Skeletal muscle satellite cell (primary cell): ENCODE results near the gene CCDC137.

Source experiments
- H3K27me3 ChIP-seq: 2 replicates; pipeline ENCODE4 v1.7.0; 2013; ENCODE audit warnings: low read length; ENCODE audit not compliant: control insufficient read depth, insufficient read depth
- H3K36me3 ChIP-seq: 2 replicates; pipeline ENCODE4 v1.7.0; 2013; ENCODE audit warnings: mild to moderate bottlenecking, control low read depth, low read length; ENCODE audit not compliant: insufficient read depth
- H3K4me1 ChIP-seq: 2 replicates; pipeline ENCODE4 v1.7.0; 2013; ENCODE audit warnings: low read length; ENCODE audit not compliant: control insufficient read depth, insufficient read depth
- H3K4me2 ChIP-seq: 2 replicates; pipeline ENCODE4 v1.7.0; 2013; ENCODE audit warnings: mild to moderate bottlenecking, low read length
- H3K4me3 ChIP-seq: 2 replicates; pipeline ENCODE4 v1.7.0; 2013; ENCODE audit warnings: low read length
- H3K9ac ChIP-seq: 2 replicates; pipeline ENCODE4 v1.7.0; 2013; ENCODE audit warnings: mild to moderate bottlenecking, low read depth, low read length, moderate library complexity
- H3K9me3 ChIP-seq: replicated peaks from 2 replicates; pipeline ENCODE4 v1.7.0; 2013; ENCODE audit warnings: mild to moderate bottlenecking, control low read depth, low read length

The CCDC137 gene

GRCh38 chr17:81685108-81685507, 18.6 kb downstream of the CCDC137 start:
- Histone ChIP-seq H3K27me3 (no peaks in the 10 kb centered on the region), H3K4me1 (peaks cover 32% of the 10 kb centered on the region), H3K36me3 (peaks cover 61% of the 10 kb centered on the region), H3K9me3 (no peaks in the 10 kb centered on the region), H3K4me3 (peak overlapping the region; percentile 77), H3K4me2 (peak overlapping the region; percentile 95), H3K9ac (peak overlapping the region; percentile 98)

GRCh38 chr17:81686614-81687013, 20.1 kb downstream of the CCDC137 start:
- Histone ChIP-seq H3K36me3 (peaks cover 66% of the 10 kb centered on the region), H3K9me3 (no peaks in the 10 kb centered on the region), H3K4me1 (peaks cover 28% of the 10 kb centered on the region), H3K27me3 (no peaks in the 10 kb centered on the region), H3K9ac (no peak overlapping the region), H3K4me3 (no peak overlapping the region), H3K4me2 (no peak overlapping the region)

DNA sequence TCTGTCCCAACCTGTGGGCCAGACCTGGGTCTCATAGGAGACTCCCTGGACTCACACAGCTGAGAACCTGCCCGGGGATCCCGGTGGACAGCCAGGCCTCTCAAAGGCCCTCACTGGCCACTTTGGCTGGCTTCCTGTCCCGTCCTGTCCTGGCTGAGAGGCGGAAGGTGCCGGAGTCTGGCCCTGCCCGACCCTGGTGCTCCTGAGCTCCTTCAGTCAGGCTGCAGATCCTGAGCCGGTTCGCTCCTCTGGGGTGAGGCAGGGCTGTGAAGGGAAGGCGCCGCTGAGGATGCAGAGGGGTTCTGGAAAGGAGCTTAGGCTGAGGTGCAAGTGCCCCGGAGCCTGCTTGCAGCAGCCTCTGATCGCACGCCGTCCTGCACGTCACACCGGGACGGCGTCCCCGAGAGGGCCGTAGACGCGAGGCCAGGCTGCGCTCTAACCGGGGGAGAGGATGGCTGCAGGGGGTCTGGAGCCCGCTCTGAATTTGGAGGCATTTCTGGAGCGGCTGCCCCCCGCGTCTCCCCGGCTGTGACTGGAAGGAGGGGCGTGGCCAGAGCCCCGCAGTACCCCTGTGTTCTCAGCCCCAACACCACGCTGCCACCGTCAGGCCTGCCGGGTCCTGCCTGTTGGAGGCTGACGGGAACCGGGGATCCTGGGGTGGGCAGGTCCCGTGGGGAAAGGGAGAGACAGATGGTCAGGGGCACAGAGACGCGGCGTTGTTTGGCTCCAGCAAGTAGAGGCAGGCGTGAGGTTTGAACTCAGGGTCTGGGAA, 21.4 kb downstream of the CCDC137 start:
- Histone ChIP-seq H3K4me2 (no peak overlapping the region), H3K4me3 (no peak overlapping the region), H3K4me1 (peaks cover 16% of the 10 kb centered on the region), H3K9ac (no peak overlapping the region), H3K36me3 (peaks cover 77% of the 10 kb centered on the region), H3K9me3 (no peaks in the 10 kb centered on the region), H3K27me3 (no peaks in the 10 kb centered on the region)

- no peak overlapping the region for H3K4me3 ChIP-seq
- H3K4me2 ChIP-seq: no peak overlapping the region
- H3K9me3 ChIP-seq: no peaks in the 10 kb centered on the region
- H3K36me3 ChIP-seq: peaks cover 81% of the 10 kb centered on the region
- H3K4me1 ChIP-seq: peaks cover 16% of the 10 kb centered on the region
- H3K27me3 ChIP-seq: no peaks in the 10 kb centered on the region
- H3K9ac ChIP-seq: no peak overlapping the region
These were observed 22.1 kb downstream of the CCDC137 start for GRCh38 chr17:81688616-81689015.

DNA sequence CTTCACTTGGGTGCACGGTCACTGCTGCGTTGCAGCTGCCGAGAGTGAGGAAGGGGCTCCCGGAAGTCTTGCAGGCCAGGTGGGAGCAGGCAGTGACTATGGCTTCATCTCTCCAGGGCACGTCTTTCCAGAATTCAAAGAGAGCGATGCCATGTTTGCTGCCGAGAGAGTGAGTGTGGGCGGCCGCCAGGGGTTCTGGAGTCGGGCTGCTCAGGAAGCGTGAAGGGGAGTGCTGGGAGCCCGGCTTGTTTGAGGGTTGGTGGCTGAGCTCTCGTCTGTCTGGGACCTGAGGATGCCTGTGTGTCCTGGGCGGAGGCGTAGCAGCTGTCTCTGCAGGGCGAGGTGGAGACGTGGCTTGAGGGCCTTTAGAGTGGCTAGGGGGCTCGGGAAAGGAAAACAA, 23.5 kb downstream of the CCDC137 start:
- H3K4me3 ChIP-seq: no peak overlapping the region

DNA sequence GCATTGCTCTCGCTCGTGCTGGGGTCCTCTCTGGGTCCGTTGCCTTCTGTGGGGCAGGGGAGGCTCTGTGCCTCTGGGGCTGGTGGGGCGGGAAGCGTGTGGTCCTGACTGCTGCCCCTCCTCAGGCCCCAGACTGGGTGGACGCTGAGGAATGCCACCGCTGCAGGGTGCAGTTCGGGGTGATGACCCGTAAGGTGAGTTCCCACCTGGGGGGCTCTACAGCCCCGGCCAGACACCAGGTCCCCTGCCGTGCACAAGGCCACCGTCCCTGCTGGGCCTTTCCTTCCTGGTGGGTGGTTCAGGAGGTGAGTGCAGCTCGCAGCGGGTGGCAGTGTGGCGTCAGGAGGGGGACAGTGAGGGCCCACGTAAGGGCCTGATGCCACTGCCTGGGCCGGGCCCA, 24.0 kb downstream of the CCDC137 start:
- Histone ChIP-seq H3K9ac (no peak overlapping the region), H3K4me2 (no peak overlapping the region), H3K4me1 (peaks cover 5% of the 10 kb centered on the region), H3K4me3 (no peak overlapping the region), H3K9me3 (no peaks in the 10 kb centered on the region), H3K36me3 (peaks cover 97% of the 10 kb centered on the region), H3K27me3 (no peaks in the 10 kb centered on the region)

More for the DNA sequence above, 23.5 kb downstream of the CCDC137 start:
- no peak overlapping the region for H3K4me2 ChIP-seq
- H3K27me3 ChIP-seq: no peaks in the 10 kb centered on the region
- no peaks in the 10 kb centered on the region for H3K9me3 ChIP-seq
- H3K36me3 ChIP-seq: peaks cover 96% of the 10 kb centered on the region
- peaks cover 9% of the 10 kb centered on the region for H3K4me1 ChIP-seq
- H3K9ac ChIP-seq: no peak overlapping the region

DNA sequence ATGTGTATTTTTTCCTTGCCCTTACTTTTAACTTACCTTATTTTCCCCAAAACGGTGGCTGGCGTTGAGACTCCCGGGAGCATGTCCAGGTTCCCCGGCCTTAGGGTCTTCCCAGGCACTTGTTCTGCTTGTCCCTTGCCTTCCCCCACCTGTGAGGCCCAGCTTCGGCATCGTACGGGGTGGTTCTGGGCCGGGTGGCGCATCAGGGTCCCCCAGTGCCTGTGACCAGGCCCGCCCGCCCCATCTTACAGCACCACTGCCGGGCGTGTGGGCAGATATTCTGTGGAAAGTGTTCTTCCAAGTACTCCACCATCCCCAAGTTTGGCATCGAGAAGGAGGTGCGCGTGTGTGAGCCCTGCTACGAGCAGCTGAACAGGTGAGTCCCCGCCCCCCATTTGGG, 24.7 kb downstream of the CCDC137 start:
- peaks cover 97% of the 10 kb centered on the region for H3K36me3 ChIP-seq

DNA sequence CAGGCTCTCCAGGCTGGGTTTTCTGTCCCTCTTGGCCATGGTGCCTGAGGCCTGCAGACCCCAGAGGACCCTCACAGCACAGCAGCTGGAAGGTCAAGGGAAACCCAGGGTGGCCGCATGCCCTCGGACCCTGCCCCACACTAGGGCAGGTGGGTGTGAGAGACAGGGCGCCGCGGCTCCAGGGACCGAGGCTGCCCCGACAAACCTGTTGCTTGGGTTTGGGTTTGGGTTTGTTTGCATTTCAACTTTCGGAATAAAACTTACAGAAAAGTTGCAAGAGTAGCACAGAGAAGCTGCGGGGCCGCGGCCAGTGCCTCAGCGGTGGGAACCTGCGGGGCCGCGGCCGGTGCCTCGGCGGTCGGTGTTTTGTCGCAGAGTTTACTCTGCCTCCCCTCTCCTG, 25.1 kb downstream of the CCDC137 start:
- H3K36me3 ChIP-seq: peaks cover 97% of the 10 kb centered on the region
- H3K9ac ChIP-seq: no peak overlapping the region

More for the DNA sequence above, 24.7 kb downstream of the CCDC137 start:
- no peak overlapping the region for H3K4me2 ChIP-seq
- H3K4me1 ChIP-seq: no peaks in the 10 kb centered on the region
- H3K9me3 ChIP-seq: no peaks in the 10 kb centered on the region
- no peaks in the 10 kb centered on the region for H3K27me3 ChIP-seq
- no peak overlapping the region for H3K4me3 ChIP-seq
- no peak overlapping the region for H3K9ac ChIP-seq

DNA sequence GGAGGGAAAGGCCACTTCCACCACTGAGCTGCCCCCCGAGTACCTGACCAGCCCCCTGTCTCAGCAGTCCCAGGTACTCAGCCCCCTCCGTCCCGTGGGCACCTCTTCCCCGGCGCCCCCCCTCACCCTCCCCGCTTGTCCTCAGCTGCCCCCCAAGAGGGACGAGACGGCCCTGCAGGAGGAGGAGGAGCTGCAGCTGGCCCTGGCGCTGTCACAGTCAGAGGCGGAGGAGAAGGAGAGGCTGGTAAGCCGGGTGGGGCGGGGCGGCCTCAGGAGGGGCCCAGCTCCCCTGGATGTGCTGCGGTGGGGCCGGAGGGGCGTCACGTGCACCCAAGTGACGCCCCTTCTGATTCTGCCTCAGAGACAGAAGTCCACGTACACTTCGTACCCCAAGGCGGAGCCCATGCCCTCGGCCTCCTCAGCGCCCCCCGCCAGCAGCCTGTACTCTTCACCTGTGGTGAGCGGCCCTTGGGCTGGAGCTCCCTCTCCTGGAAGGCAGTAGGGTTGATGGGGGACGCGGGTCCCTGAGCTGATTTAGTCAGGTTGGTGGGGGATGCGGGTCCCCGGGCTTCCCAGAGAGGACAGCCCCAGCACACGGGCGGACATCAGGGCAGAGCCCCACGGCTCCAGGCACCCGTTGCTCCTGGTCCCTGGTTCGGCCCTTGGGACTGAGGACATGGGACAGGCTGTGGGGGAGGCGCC, 27.1 kb downstream of the CCDC137 start:
- H3K36me3 ChIP-seq: peaks cover 94% of the 10 kb centered on the region
- H3K4me1 ChIP-seq: no peaks in the 10 kb centered on the region
- H3K27me3 ChIP-seq: no peaks in the 10 kb centered on the region
- H3K4me3 ChIP-seq: no peak overlapping the region
- H3K9me3 ChIP-seq: no peaks in the 10 kb centered on the region
- H3K4me2 ChIP-seq: no peak overlapping the region
- no peak overlapping the region for H3K9ac ChIP-seq

More for the DNA sequence above, 25.1 kb downstream of the CCDC137 start:
- Histone ChIP-seq H3K4me1 (no peaks in the 10 kb centered on the region), H3K4me2 (no peak overlapping the region), H3K27me3 (no peaks in the 10 kb centered on the region), H3K9me3 (no peaks in the 10 kb centered on the region), H3K4me3 (no peak overlapping the region)

- peaks cover 90% of the 10 kb centered on the region for H3K36me3 ChIP-seq
- no peak overlapping the region for H3K4me3 ChIP-seq
These were observed 28.3 kb downstream of the CCDC137 start for GRCh38 chr17:81694810-81695209.

DNA sequence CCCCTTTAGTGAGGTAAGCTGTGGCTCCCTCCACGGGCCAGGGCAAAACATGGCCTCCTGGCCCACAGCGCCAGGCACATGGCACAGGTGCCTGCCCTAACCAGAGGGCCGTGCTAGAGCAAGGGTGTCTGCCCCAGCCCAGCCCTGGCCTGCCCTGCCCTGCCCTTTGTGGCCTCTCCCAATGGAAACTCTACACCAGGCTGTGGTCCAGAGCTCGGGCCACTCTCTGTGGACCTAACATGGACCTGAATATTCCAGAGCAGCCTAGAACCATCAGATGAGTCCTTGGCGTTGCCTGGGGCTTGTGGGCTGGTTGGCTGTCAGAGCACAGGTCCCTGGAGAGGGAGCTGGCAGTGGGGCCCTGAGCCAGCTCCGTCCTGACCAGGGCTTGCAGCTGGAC, 28.7 kb downstream of the CCDC137 start:
- H3K4me1 ChIP-seq: no peaks in the 10 kb centered on the region
- peaks cover 86% of the 10 kb centered on the region for H3K36me3 ChIP-seq
- no peak overlapping the region for H3K4me3 ChIP-seq
- H3K9me3 ChIP-seq: no peaks in the 10 kb centered on the region
- H3K4me2 ChIP-seq: no peak overlapping the region
- H3K27me3 ChIP-seq: no peaks in the 10 kb centered on the region
- H3K9ac ChIP-seq: no peak overlapping the region

More at GRCh38 chr17:81694810-81695209, 28.3 kb downstream of the CCDC137 start:
- Histone ChIP-seq H3K9ac (no peak overlapping the region), H3K27me3 (no peaks in the 10 kb centered on the region), H3K4me2 (no peak overlapping the region), H3K4me1 (no peaks in the 10 kb centered on the region), H3K9me3 (no peaks in the 10 kb centered on the region)
